SK-N-SH (cell line): Measurements from ENCODE around the gene FRMD1. TPM values are rescaled to one million over a fixed set of nuclear protein-coding genes. Genes with fewer than 3 reads are reported as not detected.

Experiments used
- CTCF ChIA-PET: fragments of 300-600, 350-600 bp; formaldehyde crosslinking; extraction: SDS; loops from one replicate; lab custom pipeline; 2021; lab: Yijun Ruan, JAX
- POLR2A ChIA-PET: fragments of 350-600 bp; sonication (Branson Sonifier 250); formaldehyde crosslinking; extraction: SDS; loops from one replicate; lab custom pipeline; 2020; ENCODE audit warnings: antibody characterized with exemption, inconsistent platforms; lab: Yijun Ruan, JAX
- DNase-seq: peaks from one replicate; pipeline ENCODE4 v3.0.0; 2012
- H2AFZ ChIP-seq: fragments of 200-600 bp; sonication (generic); 2 replicates; pipeline ENCODE4 v1.8.1; 2016; ENCODE audit warnings: antibody characterized with exemption, mild to moderate bottlenecking, low read depth
- H3F3A ChIP-seq: fragments of 200-600 bp; sonication (generic); replicated peaks from 2 replicates; pipeline ENCODE3; 2016; ENCODE audit warnings: antibody characterized with exemption, mild to moderate bottlenecking; ENCODE audit not compliant: insufficient read depth
- H3K27ac ChIP-seq, 2 experiments: fragments of 200-500 bp in 1 of 2; fragments of 200-600 bp in 1 of 2; sonication (Bioruptor generic) in 1 of 2; sonication (generic), shearing (Covaris generic) in 1 of 2; 2 replicates each; pipeline versions ENCODE4 v1.5.1 to v1.6.1; 2014 to 2016; ENCODE audit warnings: low read depth in 2 of 2, inconsistent platforms in 1 of 2, low read length in 1 of 2, mild to moderate bottlenecking in 1 of 2, mixed read lengths in 1 of 2
- H3K27me3 ChIP-seq: fragments of 200-600 bp; sonication (generic), shearing (Covaris generic); 2 replicates; pipeline ENCODE4 v1.6.1; 2016; ENCODE audit warnings: mixed run types; ENCODE audit not compliant: insufficient read depth
- H3K36me3 ChIP-seq, 2 experiments: fragments of 200-500 bp in 1 of 2; fragments of 200-600 bp in 1 of 2; sonication (Bioruptor generic) in 1 of 2; sonication (generic) in 1 of 2; replicated peaks in 1 of 2; 2 replicates each; pipeline versions ENCODE3 to v1.5.1; 2014 to 2016; ENCODE audit warnings: low read length in 1 of 2, mild to moderate bottlenecking in 1 of 2; ENCODE audit not compliant: insufficient read depth in 2 of 2, control insufficient read depth in 1 of 2
- H3K4me1 ChIP-seq, 2 experiments: fragments of 200-500 bp in 1 of 2; fragments of 200-600 bp in 1 of 2; sonication (Bioruptor generic) in 1 of 2; sonication (generic), shearing (Covaris generic) in 1 of 2; 2 replicates each; pipeline versions ENCODE4 v1.5.1 to v1.6.1; 2014 to 2016; ENCODE audit warnings: low read depth in 1 of 2, low read length in 1 of 2, mixed run types in 1 of 2; ENCODE audit not compliant: insufficient read depth in 2 of 2, control insufficient read depth in 1 of 2
- H3K4me2 ChIP-seq: fragments of 200-600 bp; sonication (generic), shearing (Covaris generic); 2 replicates; pipeline ENCODE4 v1.6.1; 2017; ENCODE audit warnings: mixed run types
- H3K4me3 ChIP-seq, 2 experiments: fragments of 200-500 bp in 1 of 2; fragments of 200-600 bp in 1 of 2; sonication (Bioruptor generic) in 1 of 2; sonication (generic), shearing (Covaris generic) in 1 of 2; 2 replicates each; pipeline versions ENCODE4 v1.5.1 to v1.8.1; 2014 to 2016; ENCODE audit warnings: low read depth in 2 of 2, inconsistent platforms in 1 of 2, low read length in 1 of 2, mild to moderate bottlenecking in 1 of 2, mixed read lengths in 1 of 2, moderate library complexity in 1 of 2
- H3K79me2 ChIP-seq: fragments of 200-600 bp; sonication (generic); 2 replicates; pipeline ENCODE4 v1.8.1; 2017; ENCODE audit warnings: mild to moderate bottlenecking; ENCODE audit not compliant: insufficient read depth
- H3K9ac ChIP-seq: fragments of 200-600 bp; sonication (generic); 2 replicates; pipeline ENCODE4 v1.6.1; 2017; ENCODE audit warnings: mixed run types
- H3K9me2 ChIP-seq: fragments of 200-600 bp; sonication (generic); 2 replicates; pipeline ENCODE4 v1.6.1; 2017; ENCODE audit warnings: mixed run types
- H3K9me3 ChIP-seq: fragments of 200-600 bp; sonication (generic); 2 replicates; pipeline ENCODE4 v1.6.1; 2017; ENCODE audit warnings: mixed run types, mild to moderate bottlenecking, moderate library complexity
- H4K20me1 ChIP-seq: fragments of 200-600 bp; sonication (generic); 2 replicates; pipeline ENCODE4 v1.6.1; 2017; ENCODE audit warnings: mild to moderate bottlenecking, mixed run types; ENCODE audit not compliant: insufficient read depth
- CTCF ChIP-seq: fragments of 200-600 bp; sonication (generic); IDR thresholded peaks from 2 replicates; pipeline ENCODE4 v1.6.1; 2017; ENCODE audit warnings: antibody characterized with exemption, mild to moderate bottlenecking, moderate library complexity
- EZH2phosphoT487 ChIP-seq: fragments of 200-600 bp; sonication (generic); IDR thresholded peaks from 2 replicates; pipeline ENCODE4 v1.6.1; 2017; ENCODE audit warnings: low read depth, mixed run types, mild to moderate bottlenecking, antibody characterized with exemption, moderate library complexity, borderline replicate concordance
- FOSL2 ChIP-seq: IDR thresholded peaks from 2 replicates; pipeline ENCODE4 v1.4.0; 2012; ENCODE audit warnings: low read depth, mild to moderate bottlenecking, moderate library complexity, borderline replicate concordance
- FOXM1 ChIP-seq: IDR thresholded peaks from 2 replicates; pipeline ENCODE4 v1.4.0; 2012; ENCODE audit warnings: low read depth, mild to moderate bottlenecking
- GABPA ChIP-seq: IDR thresholded peaks from 2 replicates; pipeline ENCODE4 v1.4.0; 2012; ENCODE audit warnings: low read depth, mild to moderate bottlenecking
- GATA2 ChIP-seq: sonication (generic); formaldehyde crosslinking; IDR thresholded peaks from 2 replicates; pipeline ENCODE4 v1.5.0; 2020; ENCODE audit warnings: mild to moderate bottlenecking, missing genetic modification reagents
- IRF3 ChIP-seq: fragments of 150-350 bp; IDR thresholded peaks from 2 replicates; pipeline ENCODE4 v1.6.1; 2016; ENCODE audit warnings: mild to moderate bottlenecking, low read depth, low read length
- MAX ChIP-seq: IDR thresholded peaks from 2 replicates; pipeline ENCODE4 v1.4.0; 2012; ENCODE audit warnings: low read depth
- MEF2A ChIP-seq: IDR thresholded peaks from 2 replicates; pipeline ENCODE4 v1.4.0; 2012; ENCODE audit warnings: low read depth, borderline replicate concordance
- MXI1 ChIP-seq: IDR thresholded peaks from 2 replicates; pipeline ENCODE4 v1.6.1; 2012; ENCODE audit warnings: mild to moderate bottlenecking, low read depth, low read length, improper control_type of control experiment
- RCOR1 ChIP-seq: fragments of 150-350 bp; IDR thresholded peaks from 2 replicates; pipeline ENCODE4 v1.6.1; 2017; ENCODE audit warnings: antibody characterized with exemption, low read length
- REST ChIP-seq: IDR thresholded peaks from 2 replicates; pipeline ENCODE4 v1.6.1; 2012; ENCODE audit warnings: mild to moderate bottlenecking, low read depth, low read length, moderate library complexity
- TAF1 ChIP-seq: IDR thresholded peaks from 2 replicates; pipeline ENCODE4 v1.6.1; 2012; ENCODE audit warnings: low read depth, mild to moderate bottlenecking, low read length, moderate library complexity, borderline replicate concordance
- TEAD4 ChIP-seq: IDR thresholded peaks from 2 replicates; pipeline ENCODE4 v1.4.0; 2012; ENCODE audit warnings: mild to moderate bottlenecking, borderline replicate concordance; ENCODE audit not compliant: insufficient read depth
- USF2 ChIP-seq: fragments of 150-350 bp; IDR thresholded peaks from 2 replicates; pipeline ENCODE4 v1.6.1; 2017; ENCODE audit warnings: antibody characterized with exemption, low read length, low read depth, borderline replicate concordance
- YY1 ChIP-seq: IDR thresholded peaks from 2 replicates; pipeline ENCODE4 v1.4.0; 2012; ENCODE audit warnings: low read depth, mild to moderate bottlenecking
- WGBS: methylation state at CpG from one replicate; pipeline ENCODE4 v1.1.6; 2017; ENCODE audit warnings: low lambda C conversion rate; 5-methylcytosine and 5-hydroxymethylcytosine counted together
- polyA plus RNA-seq, 3 experiments: library from polyadenylated mRNA; depleted of rRNA; stranded (reverse); fragments of >200 nt; gene quantifications; 2 replicates each; pipeline ENCODE4 v1.2.3, GENCODE V29; 2012

Gene FRMD1
- polyA plus RNA-seq, 1 of the 3 experiments (the other 2 are of a cell fraction) = not detected

- TF ChIP-seq CTCF = no peak
These were observed 6.8 kb downstream of the FRMD1 start (continued) for GRCh38 chr6:168072261-168072660.

GRCh38 chr6:168071620-168072019 lies 7.4 kb downstream of the FRMD1 start:
- H4K20me1 ChIP-seq = no peaks in the 10 kb centered on the region
- no peaks in the 10 kb centered on the region for H3K9me3 ChIP-seq
- TF ChIP-seq REST (no peak), IRF3 (no peak), GABPA (no peak), TAF1 (no peak), TEAD4 (no peak), RCOR1 (no peak), USF2 (no peak), YY1 (no peak), FOXM1 (no peak), MAX (no peak), MEF2A (no peak), EZH2phosphoT487 (no peak), MXI1 (no peak), CTCF (no peak), FOSL2 (no peak), GATA2 (CRISPR knock-in tag) (no peak)
- no peak overlapping the region for H2AFZ ChIP-seq
- WGBS = 54% methylated on average over 5 of the region's 9 CpGs
- H3K27me3 ChIP-seq = no peaks in the 10 kb centered on the region
- no peaks in the 10 kb centered on the region for H3K79me2 ChIP-seq
- no peaks in the 10 kb centered on the region for H3K4me1 ChIP-seq
- no peak overlapping the region for H3K4me2 ChIP-seq
- POLR2A ChIA-PET = no interaction called here
- DNase-seq = no peak
- H3K9me2 ChIP-seq = no peaks in the 10 kb centered on the region
- H3K27ac ChIP-seq = no peak overlapping the region
- H3K4me3 ChIP-seq = no peak overlapping the region
- H3K9ac ChIP-seq = no peak overlapping the region
- H3F3A ChIP-seq = peaks cover 3% of the 10 kb centered on the region
- CTCF ChIA-PET = interaction anchor here (1.3 kb wide), 1 partner anchor 12 kb away, joined by 3 read pairs; no protein-coding TSS in a partner anchor
- no peaks in the 10 kb centered on the region for H3K36me3 ChIP-seq
